Left forelimb (tissue), 1 donor: ENCODE data around the gene GFPT1.
"Not testable (repeated sequence)": the region's sequence is repeated elsewhere in the genome, so short reads cannot be mapped to it uniquely, and the experiment has no call there.

Experiments
- DNase-seq: peaks from one replicate; pipeline ENCODE4 v3.0.0-alpha.2; 2018; ENCODE audit warnings: low spot score

Gene GFPT1

GRCh38 chr2:69386789-69387734, at the start of gene GFPT1:
TSS of gene GFPT1 (minus strand) at chr2:69387227. CDS start at chr2:69387071, 156 bp downstream.
- DNase-seq = peak; percentile 98

- no peak for DNase-seq
These were observed 49.5 kb upstream of the GFPT1 start for GRCh38 chr2:69436596-69436937.

- no peak for DNase-seq
These were observed 47.7 kb upstream of the GFPT1 start for GRCh38 chr2:69434753-69435152.

- DNase-seq = no peak
These were observed 42.6 kb upstream of the GFPT1 start for GRCh38 chr2:69429491-69430183.

- DNase-seq = no peak
These were observed 42.0 kb upstream of the GFPT1 start for GRCh38 chr2:69428981-69429380.

- no peak for DNase-seq
These were observed 37.4 kb upstream of the GFPT1 start for GRCh38 chr2:69424419-69424818.

- no peak for DNase-seq
These were observed 35.2 kb upstream of the GFPT1 start for GRCh38 chr2:69422198-69422597.

- not testable (repeated sequence) for DNase-seq
These were observed 32.1 kb upstream of the GFPT1 start for GRCh38 chr2:69419111-69419510.

GRCh38 chr2:69416147-69416546, 29.1 kb upstream of the GFPT1 start:
- no peak for DNase-seq

- no peak for DNase-seq
These were observed 24.1 kb upstream of the GFPT1 start for GRCh38 chr2:69411120-69411519.

- DNase-seq = no peak
These were observed 18.3 kb upstream of the GFPT1 start for GRCh38 chr2:69405306-69405705.

GRCh38 chr2:69400121-69400520, 13.1 kb upstream of the GFPT1 start:
- DNase-seq = no peak

GRCh38 chr2:69397234-69397633, 10.2 kb upstream of the GFPT1 start:
- DNase-seq = no peak

- DNase-seq = no peak
These were observed 8.8 kb upstream of the GFPT1 start for GRCh38 chr2:69395866-69396265.

- no peak for DNase-seq
These were observed 6.9 kb upstream of the GFPT1 start for GRCh38 chr2:69393963-69394362.

- no peak for DNase-seq
These were observed 3.4 kb upstream of the GFPT1 start for GRCh38 chr2:69390471-69390870.

GRCh38 chr2:69390001-69390400, 3.0 kb upstream of the GFPT1 start:
- no peak for DNase-seq

GRCh38 chr2:69389271-69389670, 2.2 kb upstream of the GFPT1 start:
- DNase-seq = no peak

GRCh38 chr2:69387770-69388481, 899 bp upstream of the GFPT1 start:
- no peak for DNase-seq

GRCh38 chr2:69386360-69386759, 667 bp downstream of the GFPT1 start:
- no peak for DNase-seq

- no peak for DNase-seq
These were observed 1.4 kb downstream of the GFPT1 start for GRCh38 chr2:69385443-69386151.

GRCh38 chr2:69384618-69385081, 2.4 kb downstream of the GFPT1 start:
- DNase-seq = no peak
